H1 (cell line): ENCODE data around the gene UNC5B.
A peak's percentile ranks its signal among the peaks of the same experiment; 100 is the strongest.

Experiments
- POLR2AphosphoS5 ChIP-seq: IDR thresholded peaks from 2 replicates; pipeline ENCODE4 v1.6.1; 2011; ENCODE audit warnings: low read depth, low read length
- TAF1 ChIP-seq: IDR thresholded peaks from 2 replicates; pipeline ENCODE4 v1.6.1; 2011; ENCODE audit warnings: mild to moderate bottlenecking, low read depth, low read length
- YY1 ChIP-seq: IDR thresholded peaks from 2 replicates; pipeline ENCODE4 v1.6.1; 2011; ENCODE audit warnings: low read depth, mild to moderate bottlenecking, low read length
- ZNF274 ChIP-seq: IDR thresholded peaks from 2 replicates; pipeline ENCODE4 v1.7.0; 2012; ENCODE audit warnings: low read length, borderline replicate concordance; ENCODE audit errors: extremely low read depth
- TF ChIP-seq, protein P1 (sequence below), 3 experiments: IDR thresholded peaks; 1 replicate in 2 of 3; 2 replicates in 1 of 3; pipeline versions ENCODE4 v1.5.1 to v1.6.1; 2011; ENCODE audit warnings: low read length in 3 of 3, mild to moderate bottlenecking in 3 of 3, inconsistent platforms in 2 of 3, low read depth in 1 of 3, moderate library complexity in 1 of 3; ENCODE audit not compliant: insufficient read depth in 1 of 3; ENCODE audit errors: control extremely low read depth in 1 of 3

DNA sequence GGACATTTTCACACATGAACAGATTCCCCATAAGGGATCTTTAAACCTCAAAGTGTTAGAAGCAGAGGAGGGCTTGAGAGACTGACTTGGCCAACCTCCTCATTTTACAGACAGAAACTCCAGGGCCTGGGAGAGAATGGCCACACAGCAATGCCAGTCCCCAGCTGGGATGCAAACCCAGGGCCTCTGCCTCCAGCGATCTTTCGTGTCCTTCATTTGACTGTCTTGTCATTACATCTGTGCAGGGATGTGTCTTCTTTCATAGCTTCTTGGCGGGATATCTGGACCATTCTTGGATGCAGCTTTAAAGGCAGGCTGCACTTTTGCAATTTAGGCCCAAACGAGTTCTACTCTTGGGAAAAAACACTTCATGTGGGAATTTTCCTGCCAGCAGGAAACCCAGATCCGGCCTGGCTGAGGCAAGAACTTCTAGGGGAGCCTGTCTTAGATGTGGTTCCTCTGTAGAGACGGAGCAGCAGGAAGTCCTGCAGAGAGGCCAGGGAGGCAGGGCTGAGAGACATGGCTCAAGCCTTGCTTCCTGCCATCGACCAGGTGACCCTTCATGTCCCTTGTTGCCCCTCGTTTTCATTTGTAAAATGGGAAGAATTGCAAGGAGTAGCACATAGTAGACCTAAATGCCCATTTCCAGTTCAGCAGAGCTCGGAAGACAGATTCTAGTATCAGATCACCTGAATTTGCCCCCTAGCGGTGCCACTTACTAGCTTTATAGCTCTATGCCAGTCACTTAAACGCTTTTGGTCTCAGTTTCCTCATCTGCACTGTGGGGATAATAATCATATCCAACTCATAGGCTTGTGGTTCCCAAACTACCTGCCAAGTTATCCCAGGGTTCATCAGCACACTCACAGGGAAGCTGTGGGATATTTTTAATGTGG lies 62.8 kb downstream of the UNC5B start:
- no peak for TF ChIP-seq YY1
- TF ChIP-seq POLR2AphosphoS5: no peak
- no peak for TF ChIP-seq TAF1
- TF ChIP-seq, protein P1, sequence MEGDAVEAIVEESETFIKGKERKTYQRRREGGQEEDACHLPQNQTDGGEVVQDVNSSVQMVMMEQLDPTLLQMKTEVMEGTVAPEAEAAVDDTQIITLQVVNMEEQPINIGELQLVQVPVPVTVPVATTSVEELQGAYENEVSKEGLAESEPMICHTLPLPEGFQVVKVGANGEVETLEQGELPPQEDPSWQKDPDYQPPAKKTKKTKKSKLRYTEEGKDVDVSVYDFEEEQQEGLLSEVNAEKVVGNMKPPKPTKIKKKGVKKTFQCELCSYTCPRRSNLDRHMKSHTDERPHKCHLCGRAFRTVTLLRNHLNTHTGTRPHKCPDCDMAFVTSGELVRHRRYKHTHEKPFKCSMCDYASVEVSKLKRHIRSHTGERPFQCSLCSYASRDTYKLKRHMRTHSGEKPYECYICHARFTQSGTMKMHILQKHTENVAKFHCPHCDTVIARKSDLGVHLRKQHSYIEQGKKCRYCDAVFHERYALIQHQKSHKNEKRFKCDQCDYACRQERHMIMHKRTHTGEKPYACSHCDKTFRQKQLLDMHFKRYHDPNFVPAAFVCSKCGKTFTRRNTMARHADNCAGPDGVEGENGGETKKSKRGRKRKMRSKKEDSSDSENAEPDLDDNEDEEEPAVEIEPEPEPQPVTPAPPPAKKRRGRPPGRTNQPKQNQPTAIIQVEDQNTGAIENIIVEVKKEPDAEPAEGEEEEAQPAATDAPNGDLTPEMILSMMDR (IDR thresholded peaks at IDR 0.05; ENCODE audit: control extremely low read depth in 1 of 3, insufficient read depth in 1 of 3, low read depth in 1 of 3, low read length in 3 of 3): peak in 1 of 3 experiments; percentile 32; a peak in 1 of 4 replicates
- no peak for TF ChIP-seq ZNF274
